Esophagus muscularis mucosa (tissue), 4 donors: ENCODE data around the gene TUSC2. TPM values are rescaled to one million over a fixed set of nuclear protein-coding genes. Genes with fewer than 3 reads are reported as not detected.

Experiments
- DNase-seq: peaks from one replicate; pipeline ENCODE4 v3.0.0-alpha.2; 2017; ENCODE audit errors: extremely low spot score
- H3K27ac ChIP-seq, 4 donors: fragments of 200-600 bp; sonication (generic); replicated peaks in 1 of 4; 1 replicate in 3 of 4; 2 replicates in 1 of 4; pipeline ENCODE4 v1.5.1; 2016 to 2019; ENCODE audit warnings: mild to moderate bottlenecking in 1 of 4
- H3K27me3 ChIP-seq, 4 donors: fragments of 200-600 bp; sonication (generic); one replicate each; pipeline versions ENCODE4 v1.5.1 to v1.6.0; 2016 to 2019
- H3K36me3 ChIP-seq, 4 donors: fragments of 200-600 bp; sonication (generic); one replicate each; pipeline ENCODE4 v1.5.1; 2016 to 2019
- H3K4me1 ChIP-seq, 4 donors: fragments of 200-600 bp; sonication (generic); one replicate each; pipeline ENCODE4 v1.5.1; 2016 to 2019
- H3K4me3 ChIP-seq, 4 donors: fragments of 200-600 bp; sonication (generic); 1 replicate in 2 of 4; 2 replicates in 2 of 4; pipeline ENCODE4 v1.5.1; 2016 to 2019; ENCODE audit warnings: mild to moderate bottlenecking in 4 of 4, moderate library complexity in 1 of 4
- H3K9me3 ChIP-seq, 4 donors: fragments of 200-600 bp; sonication (generic); 1 replicate in 3 of 4; 2 replicates in 1 of 4; pipeline ENCODE4 v1.5.1; 2016 to 2019
- EP300 ChIP-seq: sonication (generic); formaldehyde crosslinking; IDR thresholded peaks from one replicate; pipeline ENCODE4 v1.6.1; 2017; ENCODE audit warnings: antibody characterized with exemption
- POLR2A ChIP-seq: fragments of 450-650 bp; IDR thresholded peaks from one replicate; pipeline ENCODE4 v1.6.1; 2017; ENCODE audit warnings: antibody characterized with exemption, moderate library complexity, mild to moderate bottlenecking, low read depth
- POLR2AphosphoS5 ChIP-seq, 2 donors: sonication (generic); formaldehyde crosslinking; IDR thresholded peaks; one replicate each; pipeline ENCODE4 v1.6.1; 2017; ENCODE audit warnings: antibody characterized with exemption in 2 of 2
- WGBS: methylation state at CpG from one replicate; pipeline ENCODE4 v1.1.5; 2018; 5-methylcytosine and 5-hydroxymethylcytosine counted together
- intact Hi-C: fragments of 100-400 bp; cut with DNase I; formaldehyde crosslinking; loops from one replicate; pipeline ENCODE4 v1.15.1; 2023
- total RNA-seq, 4 donors: library from RNA; depleted of rRNA; stranded (reverse); fragments of >200 nt; gene quantifications; one replicate each; pipeline versions ENCODE4 v1.1.0 to v1.2.1, GENCODE V29; 2016
- TF ChIP-seq, protein P1 (sequence below), 3 experiments: fragments of 200-600 bp in 2 of 3; fragments of 450-650 bp in 1 of 3; sonication (generic) in 2 of 3; IDR thresholded peaks; one replicate each; pipeline ENCODE4 v1.5.1; 2017 to 2019; ENCODE audit warnings: antibody characterized with exemption in 3 of 3, mild to moderate bottlenecking in 2 of 3, moderate library complexity in 1 of 3

The TUSC2 gene
- total RNA-seq, 4 donors from 2014 or later = 18.7 to 40.6 (median 37.5) TPM

DNA sequence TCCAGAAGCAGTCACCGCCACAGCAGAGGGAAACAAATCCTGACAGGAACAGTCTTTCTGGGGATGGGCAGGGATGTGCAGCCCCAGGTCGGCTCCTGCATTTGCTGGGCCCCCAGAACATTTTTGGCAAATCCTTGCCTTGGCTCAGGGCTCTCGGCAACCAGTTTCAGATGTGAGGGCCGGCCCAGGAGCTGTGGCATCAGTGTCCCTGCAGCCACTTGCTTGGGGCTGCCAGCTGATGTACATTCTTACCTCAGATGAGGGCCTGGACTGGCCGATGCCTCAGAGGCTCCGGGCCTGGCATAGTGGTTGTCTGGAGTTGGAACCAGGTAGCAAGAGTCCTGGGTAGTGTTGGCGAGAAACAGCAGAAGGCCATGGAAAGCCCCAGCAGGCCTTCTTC lies 26.8 kb upstream of the TUSC2 start:
- peaks cover 14 to 57% (median 38%) of the 10 kb centered on the region in 4 donors for H3K36me3 ChIP-seq
- no peaks in the 10 kb centered on the region for H3K27me3 ChIP-seq
- WGBS = 84% methylated on average over 2 of the region's 7 CpGs
- TF ChIP-seq POLR2A = no peak
- TF ChIP-seq EP300 = no peak
- TF ChIP-seq, protein P1, sequence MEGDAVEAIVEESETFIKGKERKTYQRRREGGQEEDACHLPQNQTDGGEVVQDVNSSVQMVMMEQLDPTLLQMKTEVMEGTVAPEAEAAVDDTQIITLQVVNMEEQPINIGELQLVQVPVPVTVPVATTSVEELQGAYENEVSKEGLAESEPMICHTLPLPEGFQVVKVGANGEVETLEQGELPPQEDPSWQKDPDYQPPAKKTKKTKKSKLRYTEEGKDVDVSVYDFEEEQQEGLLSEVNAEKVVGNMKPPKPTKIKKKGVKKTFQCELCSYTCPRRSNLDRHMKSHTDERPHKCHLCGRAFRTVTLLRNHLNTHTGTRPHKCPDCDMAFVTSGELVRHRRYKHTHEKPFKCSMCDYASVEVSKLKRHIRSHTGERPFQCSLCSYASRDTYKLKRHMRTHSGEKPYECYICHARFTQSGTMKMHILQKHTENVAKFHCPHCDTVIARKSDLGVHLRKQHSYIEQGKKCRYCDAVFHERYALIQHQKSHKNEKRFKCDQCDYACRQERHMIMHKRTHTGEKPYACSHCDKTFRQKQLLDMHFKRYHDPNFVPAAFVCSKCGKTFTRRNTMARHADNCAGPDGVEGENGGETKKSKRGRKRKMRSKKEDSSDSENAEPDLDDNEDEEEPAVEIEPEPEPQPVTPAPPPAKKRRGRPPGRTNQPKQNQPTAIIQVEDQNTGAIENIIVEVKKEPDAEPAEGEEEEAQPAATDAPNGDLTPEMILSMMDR (IDR thresholded peaks at IDR 0.05) = no peak
- no peak for TF ChIP-seq POLR2AphosphoS5 (IDR thresholded peaks at IDR 0.05)
- no peak for DNase-seq
- H3K4me1 ChIP-seq = peaks cover 54 to 81% (median 62%) of the 10 kb centered on the region in 4 donors
- intact Hi-C loops = no loop called here
- H3K4me3 ChIP-seq = no peak overlapping the region
- no peak overlapping the region for H3K27ac ChIP-seq
- no peaks in the 10 kb centered on the region for H3K9me3 ChIP-seq

DNA sequence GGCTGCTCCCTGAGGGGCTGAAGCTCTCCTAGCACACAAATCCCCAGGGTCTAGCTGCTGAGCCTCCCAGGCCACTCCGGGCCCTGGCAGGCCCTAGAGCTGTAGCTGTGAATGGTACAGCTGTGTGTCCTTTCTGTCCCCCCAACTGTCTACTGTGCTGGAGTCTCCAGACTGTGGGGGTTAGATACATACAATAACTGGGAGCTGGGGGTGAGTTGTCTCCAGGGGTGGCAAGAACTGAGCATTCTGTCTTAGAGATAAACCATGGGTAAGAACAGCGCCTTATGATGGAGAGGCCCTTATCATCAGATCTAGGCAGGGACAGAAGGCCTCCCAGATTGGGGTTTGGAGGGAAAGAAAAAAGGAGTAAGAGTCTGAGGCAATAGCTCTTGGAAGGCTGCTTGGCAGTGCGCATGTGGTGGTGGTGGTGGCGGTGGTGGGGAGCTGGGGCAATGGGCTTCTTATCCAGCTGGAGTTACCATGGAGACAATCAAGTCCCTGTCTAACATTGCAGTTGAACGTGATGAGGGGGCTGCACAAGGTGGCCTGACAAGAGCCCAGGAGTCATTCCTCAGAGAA lies 26.3 kb upstream of the TUSC2 start:
- H3K27me3 ChIP-seq = no peaks in the 10 kb centered on the region
- WGBS = 77% methylated on average over 5 of the region's 5 CpGs

DNA sequence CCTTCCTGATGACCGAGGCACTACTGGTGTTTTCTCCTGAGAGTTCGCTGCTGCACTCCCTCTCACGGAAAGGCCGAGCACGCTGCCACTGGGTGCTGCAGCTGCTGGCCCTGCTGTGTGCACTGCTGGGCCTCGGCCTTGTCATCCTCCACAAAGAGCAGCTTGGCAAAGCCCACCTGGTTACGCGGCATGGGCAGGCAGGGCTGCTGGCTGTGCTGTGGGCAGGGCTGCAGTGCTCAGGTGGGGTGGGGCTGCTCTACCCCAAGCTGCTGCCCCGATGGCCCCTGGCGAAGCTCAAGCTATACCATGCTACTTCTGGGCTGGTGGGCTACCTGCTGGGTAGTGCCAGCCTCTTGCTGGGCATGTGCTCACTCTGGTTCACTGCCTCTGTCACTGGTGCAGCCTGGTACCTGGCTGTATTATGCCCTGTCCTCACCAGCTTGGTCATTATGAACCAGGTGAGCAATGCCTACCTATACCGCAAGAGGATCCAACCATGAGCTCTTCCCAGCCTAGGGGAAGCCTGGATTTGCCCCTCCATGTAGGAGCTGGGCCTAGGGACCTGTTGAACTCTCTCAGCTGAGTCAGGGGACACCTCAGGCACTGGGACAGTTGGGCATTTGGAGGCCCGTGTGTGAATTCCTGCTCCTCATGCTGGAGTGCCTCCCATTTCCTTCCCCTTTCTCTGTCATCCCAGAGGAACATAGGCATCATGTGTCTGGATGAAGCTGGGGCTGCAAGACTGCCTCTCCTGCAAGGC lies 25.4 kb upstream of the TUSC2 start:
- Histone ChIP-seq H3K27ac (no peak overlapping the region), H3K4me1 (peaks cover 58 to 85% (median 68%) of the 10 kb centered on the region in 4 donors), H3K4me3 (no peak overlapping the region), H3K9me3 (no peaks in the 10 kb centered on the region), H3K27me3 (no peaks in the 10 kb centered on the region), H3K36me3 (peaks cover 14 to 66% (median 41%) of the 10 kb centered on the region in 4 donors)
- WGBS = 82% methylated on average over 5 of the region's 12 CpGs
- DNase-seq = no peak
- TF ChIP-seq EP300 (no peak), POLR2A (no peak), POLR2AphosphoS5 (IDR thresholded peaks at IDR 0.05) (no peak)
- TF ChIP-seq, protein P1 (IDR thresholded peaks at IDR 0.05) = no peak
- intact Hi-C loops = no loop called here

More for the DNA sequence above, 26.3 kb upstream of the TUSC2 start:
- Histone ChIP-seq H3K9me3 (no peaks in the 10 kb centered on the region), H3K36me3 (peaks cover 14 to 58% (median 38%) of the 10 kb centered on the region in 4 donors), H3K4me3 (no peak overlapping the region), H3K27ac (no peak overlapping the region), H3K4me1 (peaks cover 57 to 83% (median 65%) of the 10 kb centered on the region in 4 donors)
- TF ChIP-seq, protein P1 (IDR thresholded peaks at IDR 0.05) = no peak
- no peak for TF ChIP-seq POLR2AphosphoS5 (IDR thresholded peaks at IDR 0.05)
- TF ChIP-seq POLR2A = no peak
- TF ChIP-seq EP300 = no peak
- DNase-seq = no peak
- intact Hi-C loops = no loop called here

DNA sequence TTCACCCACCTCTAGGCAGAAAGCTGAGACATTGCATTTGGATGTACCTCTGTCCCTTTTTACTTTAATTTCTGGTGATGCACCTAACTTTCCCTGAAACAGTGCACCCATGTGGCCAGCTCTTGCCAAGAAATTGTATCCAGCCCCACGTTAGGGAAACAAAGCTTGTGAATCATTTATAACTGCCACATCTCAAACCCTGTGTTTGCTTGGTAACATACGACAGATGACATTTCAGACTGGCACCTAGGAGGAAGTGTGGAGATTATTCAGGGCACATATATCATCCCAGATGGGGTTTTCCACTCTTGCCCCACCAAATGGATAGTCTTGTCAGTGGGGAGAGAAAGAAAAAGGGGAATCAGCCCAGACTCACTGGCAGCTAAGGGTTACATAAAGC lies 24.8 kb upstream of the TUSC2 start:
- H3K9me3 ChIP-seq = no peaks in the 10 kb centered on the region
- H3K36me3 ChIP-seq = peaks cover 14 to 66% (median 46%) of the 10 kb centered on the region in 4 donors
- H3K27ac ChIP-seq = no peak overlapping the region
- H3K27me3 ChIP-seq = no peaks in the 10 kb centered on the region
- intact Hi-C loops = no loop called here
- WGBS = 21% methylated on average over 2 of the region's 2 CpGs
- H3K4me1 ChIP-seq = peaks cover 51 to 83% (median 63%) of the 10 kb centered on the region in 4 donors
- TF ChIP-seq POLR2A (no peak), EP300 (no peak), POLR2AphosphoS5 (IDR thresholded peaks at IDR 0.05) (no peak)
- TF ChIP-seq, protein P1 (IDR thresholded peaks at IDR 0.05) = no peak
- H3K4me3 ChIP-seq = no peak overlapping the region
- DNase-seq = no peak
